ENCODE results near the gene TRPC6. TPM values are rescaled to one million over a fixed set of nuclear protein-coding genes. Genes with fewer than 3 reads are reported as not detected.

The TRPC6 gene
- total RNA-seq, 4 donors from 2014 or later = 4.6 to 17.9 (median 6.8) TPM

Small RNAs within 50 kb of the gene (small RNA-seq; reads per million reads assigned to genes)
- not detected for gene MIR3920
